EL (cell line): ENCODE results near the gene KRTAP5-3.
A peak's percentile ranks its signal among the peaks of the same experiment; 100 is the strongest.

Experiments
- DNase-seq: peaks from one replicate; pipeline ENCODE4 v3.0.0-alpha.2; 2016

Gene KRTAP5-3

GRCh38 chr11:1642288-1643145 is 34.3 kb upstream of the KRTAP5-3 start:
- DNase-seq, result no peak

GRCh38 chr11:1641096-1641495 is 32.8 kb upstream of the KRTAP5-3 start:
- DNase-seq, result no peak

- DNase-seq, result peak; percentile 24
These were observed 32.0 kb upstream of the KRTAP5-3 start for GRCh38 chr11:1640076-1640946.

- DNase-seq, result no peak
These were observed 31.4 kb upstream of the KRTAP5-3 start for GRCh38 chr11:1639666-1640065.

- no peak for DNase-seq
These were observed 30.9 kb upstream of the KRTAP5-3 start for GRCh38 chr11:1639102-1639620.

GRCh38 chr11:1638344-1638743 is 30.1 kb upstream of the KRTAP5-3 start:
- DNase-seq, result no peak

GRCh38 chr11:1637628-1638027 is 29.4 kb upstream of the KRTAP5-3 start:
- DNase-seq, result no peak

GRCh38 chr11:1636291-1636950 is 28.2 kb upstream of the KRTAP5-3 start:
- no peak for DNase-seq

GRCh38 chr11:1633864-1634263 is 25.6 kb upstream of the KRTAP5-3 start:
- no peak for DNase-seq

GRCh38 chr11:1632053-1632714 is 23.9 kb upstream of the KRTAP5-3 start:
- DNase-seq, result no peak

- DNase-seq, result no peak
These were observed 22.9 kb upstream of the KRTAP5-3 start for GRCh38 chr11:1631066-1631568.

GRCh38 chr11:1630271-1630670 is 22.0 kb upstream of the KRTAP5-3 start:
- no peak for DNase-seq

- DNase-seq, result no peak
These were observed 21.3 kb upstream of the KRTAP5-3 start, which contains the start of gene KRTAP5-5 for GRCh38 chr11:1629326-1630185. KRTAP5-5 (plus strand) TSS chr11:1629775; CDS start chr11:1629841, 66 bp downstream.

GRCh38 chr11:1628506-1629325 is 20.5 kb upstream of the KRTAP5-3 start:
- peak; percentile 47 for DNase-seq

GRCh38 chr11:1625541-1625940 is 17.3 kb upstream of the KRTAP5-3 start:
- no peak for DNase-seq

- DNase-seq, result no peak
These were observed 16.4 kb upstream of the KRTAP5-3 start for GRCh38 chr11:1624621-1625020.

GRCh38 chr11:1623716-1624115 is 15.5 kb upstream of the KRTAP5-3 start:
- DNase-seq, result no peak

GRCh38 chr11:1622086-1622485 is 13.8 kb upstream of the KRTAP5-3 start, which contains the start of gene KRTAP5-4:
KRTAP5-4 (minus strand) TSS chr11:1622138; CDS start chr11:1622093, 45 bp downstream.
- DNase-seq, result no peak

GRCh38 chr11:1619449-1619848 is 11.2 kb upstream of the KRTAP5-3 start:
- peak; percentile 41 for DNase-seq

GRCh38 chr11:1618231-1618630 is 10.0 kb upstream of the KRTAP5-3 start:
- no peak for DNase-seq
